Suprapubic skin (tissue), 4 donors: Measurements from ENCODE around the gene TMTC1. TPM values are rescaled to one million over a fixed set of nuclear protein-coding genes. Genes with fewer than 3 reads are reported as not detected.
A peak's percentile ranks its signal among the peaks of the same experiment; 100 is the strongest.
"Not testable (repeated sequence)": the region's sequence is repeated elsewhere in the genome, so short reads cannot be mapped to it uniquely, and the experiment has no call there.

ENCODE experiments used
- DNase-seq, 2 donors: peaks; one replicate each; pipeline ENCODE4 v3.0.0-alpha.2; 2019; ENCODE audit warnings: low spot score in 2 of 2
- H3K27ac ChIP-seq: fragments of 200-600 bp; sonication (generic); one replicate; pipeline ENCODE4 v1.5.1; 2019
- H3K27me3 ChIP-seq: fragments of 200-600 bp; sonication (generic); one replicate; pipeline ENCODE4 v1.5.1; 2019
- H3K36me3 ChIP-seq: fragments of 200-600 bp; sonication (generic); one replicate; pipeline ENCODE4 v1.5.1; 2019
- H3K4me1 ChIP-seq: fragments of 200-600 bp; sonication (generic); one replicate; pipeline ENCODE4 v1.5.1; 2019
- H3K4me3 ChIP-seq: fragments of 200-600 bp; sonication (generic); one replicate; pipeline ENCODE4 v1.5.1; 2019; ENCODE audit warnings: mild to moderate bottlenecking
- H3K9me3 ChIP-seq: fragments of 200-600 bp; sonication (generic); one replicate; pipeline ENCODE4 v1.5.1; 2019
- EP300 ChIP-seq: sonication (generic); formaldehyde crosslinking; IDR thresholded peaks from one replicate; pipeline ENCODE4 v1.6.1; 2017; ENCODE audit warnings: antibody characterized with exemption
- POLR2A ChIP-seq, 2 donors: fragments of 450-650 bp; IDR thresholded peaks; one replicate each; pipeline ENCODE4 v1.6.1; 2017; ENCODE audit warnings: antibody characterized with exemption in 2 of 2, mild to moderate bottlenecking in 2 of 2, moderate library complexity in 2 of 2
- POLR2AphosphoS5 ChIP-seq, 3 donors: sonication (generic); formaldehyde crosslinking; IDR thresholded peaks; one replicate each; pipeline ENCODE4 v1.6.1; 2017; ENCODE audit warnings: antibody characterized with exemption in 3 of 3
- WGBS: methylation state at CpG from one replicate; pipeline ENCODE4 v1.1.5; 2018; 5-methylcytosine and 5-hydroxymethylcytosine counted together
- total RNA-seq, 4 donors: library from RNA; depleted of rRNA; stranded (reverse); fragments of >200 nt; gene quantifications; one replicate each; pipeline ENCODE4 v1.1.0, GENCODE V29; 2016
- TF ChIP-seq, protein P1 (sequence below), 2 donors: fragments of 200-600 bp in 1 of 2; fragments of 450-650 bp in 1 of 2; sonication (generic) in 1 of 2; IDR thresholded peaks; one replicate each; pipeline ENCODE4 v1.5.1; 2016 to 2019; ENCODE audit warnings: antibody characterized with exemption in 2 of 2, mild to moderate bottlenecking in 1 of 2, moderate library complexity in 1 of 2

Gene TMTC1
- total RNA-seq, 4 donors from 2014 or later: 11.0 to 25.8 (median 19.5) TPM

DNA sequence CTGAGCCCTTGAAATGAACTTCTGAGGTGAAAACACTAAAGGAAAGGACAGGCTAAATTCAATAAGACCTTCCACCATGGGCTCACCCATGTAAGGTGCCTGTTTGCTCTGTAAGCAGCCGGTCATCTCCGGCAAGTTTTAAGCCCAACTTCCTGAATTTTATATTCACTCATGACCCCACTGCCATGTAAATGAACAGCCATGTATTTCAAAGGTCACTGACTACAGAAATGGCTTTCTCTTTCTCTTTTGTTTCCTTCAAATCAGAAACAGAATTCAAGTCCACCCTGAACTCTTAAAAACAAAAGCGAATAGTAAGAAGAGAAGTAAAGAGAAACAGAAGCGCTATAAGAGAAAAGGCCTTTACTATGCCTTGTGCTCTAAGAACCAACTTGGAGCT, 224.5 kb downstream of the TMTC1 start:
- no peak for TF ChIP-seq POLR2A (IDR thresholded peaks at IDR 0.05)
- TF ChIP-seq POLR2AphosphoS5 (IDR thresholded peaks at IDR 0.05): no peak
- TF ChIP-seq, protein P1, sequence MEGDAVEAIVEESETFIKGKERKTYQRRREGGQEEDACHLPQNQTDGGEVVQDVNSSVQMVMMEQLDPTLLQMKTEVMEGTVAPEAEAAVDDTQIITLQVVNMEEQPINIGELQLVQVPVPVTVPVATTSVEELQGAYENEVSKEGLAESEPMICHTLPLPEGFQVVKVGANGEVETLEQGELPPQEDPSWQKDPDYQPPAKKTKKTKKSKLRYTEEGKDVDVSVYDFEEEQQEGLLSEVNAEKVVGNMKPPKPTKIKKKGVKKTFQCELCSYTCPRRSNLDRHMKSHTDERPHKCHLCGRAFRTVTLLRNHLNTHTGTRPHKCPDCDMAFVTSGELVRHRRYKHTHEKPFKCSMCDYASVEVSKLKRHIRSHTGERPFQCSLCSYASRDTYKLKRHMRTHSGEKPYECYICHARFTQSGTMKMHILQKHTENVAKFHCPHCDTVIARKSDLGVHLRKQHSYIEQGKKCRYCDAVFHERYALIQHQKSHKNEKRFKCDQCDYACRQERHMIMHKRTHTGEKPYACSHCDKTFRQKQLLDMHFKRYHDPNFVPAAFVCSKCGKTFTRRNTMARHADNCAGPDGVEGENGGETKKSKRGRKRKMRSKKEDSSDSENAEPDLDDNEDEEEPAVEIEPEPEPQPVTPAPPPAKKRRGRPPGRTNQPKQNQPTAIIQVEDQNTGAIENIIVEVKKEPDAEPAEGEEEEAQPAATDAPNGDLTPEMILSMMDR (IDR thresholded peaks at IDR 0.05): no peak
- no peak for TF ChIP-seq EP300
- Histone ChIP-seq H3K36me3 (no peaks in the 10 kb centered on the region), H3K27me3 (no peaks in the 10 kb centered on the region), H3K4me1 (peaks cover 22% of the 10 kb centered on the region), H3K27ac (no peak overlapping the region), H3K9me3 (no peaks in the 10 kb centered on the region), H3K4me3 (no peak overlapping the region)
- DNase-seq: no peak
- 59% methylated on average over 4 of the region's 4 CpGs for WGBS

DNA sequence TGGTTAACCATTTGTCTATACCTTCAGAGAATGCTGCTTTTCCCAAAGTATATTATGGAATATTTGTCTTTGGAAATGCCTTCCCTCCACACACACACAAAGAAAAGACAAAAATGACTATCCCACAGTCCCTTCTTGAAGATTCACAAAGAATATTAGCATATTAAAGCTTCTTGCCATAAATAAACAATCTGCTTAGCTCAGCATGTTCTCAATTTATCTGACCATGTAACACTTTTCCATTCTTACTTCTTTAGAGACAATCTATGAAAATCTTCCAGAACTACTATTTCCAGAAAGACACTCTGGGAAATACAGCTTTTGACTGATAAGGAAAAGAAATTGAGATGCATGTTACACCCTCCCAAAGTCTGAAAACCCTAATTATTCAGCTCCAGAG, 227.4 kb downstream of the TMTC1 start:
- H3K27ac ChIP-seq: no peak overlapping the region
- H3K9me3 ChIP-seq: no peaks in the 10 kb centered on the region
- DNase-seq: no peak
- H3K4me1 ChIP-seq: peaks cover 2% of the 10 kb centered on the region
- no peaks in the 10 kb centered on the region for H3K27me3 ChIP-seq
- H3K4me3 ChIP-seq: no peak overlapping the region
- TF ChIP-seq POLR2A (IDR thresholded peaks at IDR 0.05) (no peak), POLR2AphosphoS5 (IDR thresholded peaks at IDR 0.05) (no peak), EP300 (no peak)
- TF ChIP-seq, protein P1 (IDR thresholded peaks at IDR 0.05): no peak
- no peaks in the 10 kb centered on the region for H3K36me3 ChIP-seq

DNA sequence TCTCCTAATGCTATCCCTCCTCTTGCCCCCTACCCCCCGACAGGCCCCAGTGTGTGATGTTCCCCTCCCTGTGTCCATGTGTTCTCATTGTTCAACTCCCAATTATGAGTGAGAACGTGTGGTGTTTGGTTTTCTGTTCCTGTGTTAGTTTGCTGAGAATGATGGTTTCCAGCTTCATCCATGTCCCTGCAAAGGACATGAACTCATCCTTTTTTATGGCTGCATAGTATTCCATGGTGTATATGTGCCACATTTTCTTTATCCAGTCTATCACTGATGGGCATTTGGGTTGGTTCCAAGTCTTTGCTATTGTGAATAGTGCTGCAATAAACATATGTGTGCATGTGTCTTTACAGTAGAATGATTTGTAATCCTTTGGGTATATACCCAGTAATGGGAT, 228.3 kb downstream of the TMTC1 start:
- not testable (repeated sequence) for H3K27ac ChIP-seq, DNase-seq, H3K27me3 ChIP-seq, H3K36me3 ChIP-seq, H3K9me3 ChIP-seq, H3K4me1 ChIP-seq, H3K4me3 ChIP-seq
- 97% methylated on average over 2 of the region's 2 CpGs for WGBS

GRCh38 chr12:29552994-29553748, 230.6 kb downstream of the TMTC1 start:
- no peaks in the 10 kb centered on the region for H3K27me3 ChIP-seq
- WGBS: 43% methylated on average over 3 of the region's 3 CpGs
- no peaks in the 10 kb centered on the region for H3K36me3 ChIP-seq
- peaks cover under 1% of the 10 kb centered on the region for H3K4me1 ChIP-seq
- TF ChIP-seq, protein P1 (IDR thresholded peaks at IDR 0.05): no peak
- TF ChIP-seq POLR2AphosphoS5 (IDR thresholded peaks at IDR 0.05) (no peak), EP300 (no peak)
- no peak overlapping the region for H3K4me3 ChIP-seq
- H3K9me3 ChIP-seq: no peaks in the 10 kb centered on the region
- no peak overlapping the region for H3K27ac ChIP-seq
- no peak for DNase-seq

DNA sequence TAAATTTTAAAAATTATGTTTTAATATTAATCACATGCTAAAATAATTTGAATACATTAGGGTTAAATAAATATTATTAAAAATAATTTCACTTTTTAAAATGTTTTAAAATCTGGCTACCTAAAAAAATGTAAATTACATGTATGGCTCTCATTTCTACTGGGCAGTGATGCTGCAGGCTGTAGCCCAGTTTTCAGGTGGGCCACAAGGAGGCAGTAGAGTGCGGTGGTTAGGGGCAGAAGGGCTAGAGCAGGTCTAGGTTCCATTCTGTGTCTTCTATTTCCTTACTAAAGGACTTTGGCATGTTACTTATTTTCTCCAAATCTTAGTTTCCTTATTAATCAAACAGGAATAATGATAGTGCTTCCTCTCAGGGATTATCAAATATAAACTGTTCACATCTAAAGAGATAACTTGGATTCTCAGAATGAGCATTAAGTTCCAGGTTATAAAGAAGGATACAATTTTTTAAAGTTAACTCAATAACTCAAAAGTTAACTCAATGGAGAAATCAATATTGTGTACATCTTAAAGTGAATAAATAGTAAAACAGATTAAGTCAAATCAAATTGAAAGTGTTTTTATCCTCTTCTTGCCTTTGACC, 231.3 kb downstream of the TMTC1 start:
- DNase-seq: no peak
- TF ChIP-seq, protein P1 (IDR thresholded peaks at IDR 0.05): peak; percentile 41 to 74
- TF ChIP-seq POLR2AphosphoS5 (IDR thresholded peaks at IDR 0.05): no peak

More for the DNA sequence above, 231.3 kb downstream of the TMTC1 start:
- no peaks in the 10 kb centered on the region for H3K36me3 ChIP-seq
- H3K27ac ChIP-seq: no peak overlapping the region
- H3K4me1 ChIP-seq: peaks cover 5% of the 10 kb centered on the region
- no peaks in the 10 kb centered on the region for H3K9me3 ChIP-seq
- WGBS: 28% methylated on average over 1 of the region's 1 CpG
- no peak overlapping the region for H3K4me3 ChIP-seq
- H3K27me3 ChIP-seq: no peaks in the 10 kb centered on the region
